SU-DHL-6 (cell line): ENCODE data around the gene PXT1.

Source experiments
- EZH2phosphoT487 ChIP-seq: fragments of 200-600 bp; sonication (generic), shearing (Covaris generic); conservative IDR thresholded peaks from 2 replicates; pipeline ENCODE4 v1.6.1; 2018; ENCODE audit warnings: mild to moderate bottlenecking, antibody characterized with exemption, low read length, moderate library complexity, mixed read lengths
- TF ChIP-seq, protein P1 (sequence below): fragments of 200-600 bp; sonication (generic); IDR thresholded peaks from one replicate; pipeline ENCODE4 v1.5.1; 2017; ENCODE audit warnings: antibody characterized with exemption, mild to moderate bottlenecking, low read length, moderate library complexity; ENCODE audit not compliant: insufficient read depth, poor library complexity, severe bottlenecking

DNA sequence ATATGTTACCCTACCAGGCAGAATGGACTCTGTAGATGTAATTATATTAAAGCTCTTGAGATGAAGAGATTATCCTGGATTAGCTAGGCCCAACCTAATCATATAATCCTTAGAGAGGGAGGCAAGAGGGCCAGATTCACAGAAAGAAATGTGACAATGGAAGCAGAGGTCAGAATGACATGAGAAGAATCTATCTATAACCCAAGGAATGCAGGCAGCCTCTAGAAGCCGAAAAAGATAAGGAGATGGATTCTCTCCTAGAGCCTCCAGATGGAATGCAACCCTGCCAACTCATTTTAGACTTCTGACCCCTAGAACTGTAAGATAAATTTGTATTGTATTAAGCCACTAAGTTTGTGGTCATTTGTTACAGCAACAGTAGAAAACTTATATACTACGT lies 12.3 kb downstream of the PXT1 start:
- TF ChIP-seq, protein P1, sequence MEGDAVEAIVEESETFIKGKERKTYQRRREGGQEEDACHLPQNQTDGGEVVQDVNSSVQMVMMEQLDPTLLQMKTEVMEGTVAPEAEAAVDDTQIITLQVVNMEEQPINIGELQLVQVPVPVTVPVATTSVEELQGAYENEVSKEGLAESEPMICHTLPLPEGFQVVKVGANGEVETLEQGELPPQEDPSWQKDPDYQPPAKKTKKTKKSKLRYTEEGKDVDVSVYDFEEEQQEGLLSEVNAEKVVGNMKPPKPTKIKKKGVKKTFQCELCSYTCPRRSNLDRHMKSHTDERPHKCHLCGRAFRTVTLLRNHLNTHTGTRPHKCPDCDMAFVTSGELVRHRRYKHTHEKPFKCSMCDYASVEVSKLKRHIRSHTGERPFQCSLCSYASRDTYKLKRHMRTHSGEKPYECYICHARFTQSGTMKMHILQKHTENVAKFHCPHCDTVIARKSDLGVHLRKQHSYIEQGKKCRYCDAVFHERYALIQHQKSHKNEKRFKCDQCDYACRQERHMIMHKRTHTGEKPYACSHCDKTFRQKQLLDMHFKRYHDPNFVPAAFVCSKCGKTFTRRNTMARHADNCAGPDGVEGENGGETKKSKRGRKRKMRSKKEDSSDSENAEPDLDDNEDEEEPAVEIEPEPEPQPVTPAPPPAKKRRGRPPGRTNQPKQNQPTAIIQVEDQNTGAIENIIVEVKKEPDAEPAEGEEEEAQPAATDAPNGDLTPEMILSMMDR: no peak
- TF ChIP-seq EZH2phosphoT487: no peak
